GM20000 (cell line): ENCODE data around the gene ATAD3C.
A peak's percentile ranks its signal among the peaks of the same experiment; 100 is the strongest.

Source experiments
- DNase-seq: peaks from one replicate; pipeline ENCODE4 v3.0.0; 2012; ENCODE audit warnings: low spot score
- CTCF ChIP-seq: IDR thresholded peaks from 2 replicates; pipeline ENCODE4 v1.5.1; 2012; ENCODE audit warnings: mild to moderate bottlenecking, control low read depth; ENCODE audit errors: extremely low read depth, missing control alignments

Gene ATAD3C

GRCh38 chr1:1431845-1432273 is 17.6 kb upstream of the ATAD3C start:
- DNase-seq: peak; percentile 33
- no peak for TF ChIP-seq CTCF

- TF ChIP-seq CTCF: no peak
- DNase-seq: peak; percentile 31
Observed at GRCh38 chr1:1432274-1432950, 17.1 kb upstream of the ATAD3C start.

GRCh38 chr1:1432951-1433803 is 16.3 kb upstream of the ATAD3C start:
- TF ChIP-seq CTCF: no peak
- DNase-seq: peak; percentile 47

- no peak for TF ChIP-seq CTCF
- no peak for DNase-seq
Observed at GRCh38 chr1:1433804-1434130, 15.7 kb upstream of the ATAD3C start.

- no peak for TF ChIP-seq CTCF
- DNase-seq: peak; percentile 53
Observed at GRCh38 chr1:1434131-1434823, 15.2 kb upstream of the ATAD3C start.

- TF ChIP-seq CTCF: no peak
- DNase-seq: peak; percentile 48
Observed at GRCh38 chr1:1434824-1435105, 14.7 kb upstream of the ATAD3C start.
